Right ventricle myocardium inferior (tissue), 1 donor: ENCODE measurements around the gene VEGFC. TPM values are rescaled to one million over a fixed set of nuclear protein-coding genes. Genes with fewer than 3 reads are reported as not detected.

Source experiments
- ATAC-seq: fragments of 200-7000 bp; cut with Tn5 transposase; one replicate; pipeline ENCODE4 v1.9.1; 2020; ENCODE audit warnings: mild to moderate bottlenecking, moderate library complexity
- DNase-seq: peaks from one replicate; pipeline ENCODE4 v3.0.0; 2021; ENCODE audit errors: missing footprints
- intact Hi-C: fragments of 100-400 bp; cut with DNase I; formaldehyde crosslinking; loops from one replicate; pipeline ENCODE4 v1.11.0; 2022
- total RNA-seq: library from RNA; stranded (reverse); fragmentation: NEBNext Ultra II Directional; extraction: Animal tissue kit (Norgen Biotek cat#: 25700); gene quantifications from one replicate; pipeline ENCODE4 v1.2.1, GENCODE V29; 2021
- donor health status: DM: no; HTN: yes; CAD: no; lungs with severe emphysema.

VEGFC gene
- total RNA-seq, 1 donor from 2014 or later = 6.0 TPM

- intact Hi-C loops = no loop called here
- DNase-seq (no peak), ATAC-seq (no peak)
These were observed 58.3 kb downstream of the VEGFC start for GRCh38 chr4:176734461-176734860.

- no peak for DNase-seq
- intact Hi-C loops = no loop called here
- ATAC-seq = no peak
These were observed 63.2 kb downstream of the VEGFC start for GRCh38 chr4:176729489-176729888.

GRCh38 chr4:176726803-176727202, 65.9 kb downstream of the VEGFC start:
- ATAC-seq (no peak), DNase-seq (no peak)
- intact Hi-C loops = no loop called here

GRCh38 chr4:176721459-176721858, 71.3 kb downstream of the VEGFC start:
- DNase-seq (no peak), ATAC-seq (no peak)
- intact Hi-C loops = no loop called here

- intact Hi-C loops = no loop called here
- no peak for ATAC-seq
- DNase-seq = no peak
These were observed 73.8 kb downstream of the VEGFC start for GRCh38 chr4:176718881-176719280.

GRCh38 chr4:176717237-176717636, 75.5 kb downstream of the VEGFC start:
- intact Hi-C loops = no loop called here
- ATAC-seq = no peak

GRCh38 chr4:176709417-176709816, 83.3 kb downstream of the VEGFC start:
- intact Hi-C loops = loop anchor here (10.0 kb wide), 1 partner anchor 65 kb away; no protein-coding TSS in a partner anchor
- ATAC-seq (no peak), DNase-seq (no peak)

More at GRCh38 chr4:176717237-176717636, 75.5 kb downstream of the VEGFC start:
- DNase-seq = no peak

- intact Hi-C loops = loop anchor here (10.0 kb wide), 1 partner anchor 64 kb away; no protein-coding TSS in a partner anchor
- DNase-seq = no peak
- ATAC-seq = no peak
These were observed 83.9 kb downstream of the VEGFC start for GRCh38 chr4:176708771-176709311.

GRCh38 chr4:176690716-176691115, 102.0 kb downstream of the VEGFC start:
- ATAC-seq (no peak), DNase-seq (no peak)
- intact Hi-C loops = no loop called here

- ATAC-seq = no peak
- intact Hi-C loops = no loop called here
- no peak for DNase-seq
These were observed 112.0 kb downstream of the VEGFC start for GRCh38 chr4:176680668-176681180.

GRCh38 chr4:176676901-176677300, 115.8 kb downstream of the VEGFC start:
- DNase-seq = no peak
- intact Hi-C loops = no loop called here
- ATAC-seq = peak; percentile 46

- no peak for ATAC-seq
- DNase-seq = no peak
- intact Hi-C loops = no loop called here
These were observed 116.9 kb downstream of the VEGFC start for GRCh38 chr4:176675810-176676209.

- intact Hi-C loops = no loop called here
- peak; percentile 84 for ATAC-seq
- no peak for DNase-seq
These were observed 121.2 kb downstream of the VEGFC start for GRCh38 chr4:176671532-176671931.

- ATAC-seq = no peak
- no peak for DNase-seq
- intact Hi-C loops = no loop called here
These were observed 124.4 kb downstream of the VEGFC start for GRCh38 chr4:176668324-176668723.

GRCh38 chr4:176664964-176665363, 127.8 kb downstream of the VEGFC start:
- intact Hi-C loops = no loop called here
- no peak for DNase-seq
- no peak for ATAC-seq

GRCh38 chr4:176660561-176660960, 132.2 kb downstream of the VEGFC start:
- no peak for ATAC-seq
- intact Hi-C loops = no loop called here
- no peak for DNase-seq

GRCh38 chr4:176656108-176656507, 136.6 kb downstream of the VEGFC start:
- DNase-seq = no peak
- intact Hi-C loops = no loop called here
- ATAC-seq = no peak

- intact Hi-C loops = no loop called here
- no peak for ATAC-seq
- no peak for DNase-seq
These were observed 138.0 kb downstream of the VEGFC start for GRCh38 chr4:176654565-176655216.

- DNase-seq = no peak
- no peak for ATAC-seq
- intact Hi-C loops = no loop called here
These were observed 139.1 kb downstream of the VEGFC start for GRCh38 chr4:176653401-176654220.

GRCh38 chr4:176646311-176646710, 146.4 kb downstream of the VEGFC start:
- ATAC-seq (no peak), DNase-seq (no peak)
- intact Hi-C loops = loop anchor here (10.0 kb wide), 1 partner anchor 58 kb away; no protein-coding TSS in a partner anchor
